ENCODE results near the gene WWOX.

- TF ChIP-seq CTCF (IDR thresholded peaks at IDR 0.05; ENCODE audit: borderline replicate concordance, extremely low read depth, low read length, poor library complexity, severe bottlenecking) (no peak), EZH2 (IDR thresholded peaks at IDR 0.05; ENCODE audit: borderline replicate concordance, low read depth, low read length, severe bottlenecking) (no peak)
Measured at GRCh38 chr16:79074541-79074940, 975.1 kb downstream of the WWOX start.
